GM23248 (cell line): ENCODE measurements around the gene DTNB. TPM values are rescaled to one million over a fixed set of nuclear protein-coding genes. Genes with fewer than 3 reads are reported as not detected.
A peak's percentile ranks its signal among the peaks of the same experiment; 100 is the strongest.

Source experiments
- DNase-seq: peaks from one replicate; pipeline ENCODE4 v3.0.0-alpha.2; 2015
- H2AFZ ChIP-seq: fragments of 200-600 bp; sonication (generic); 2 replicates; pipeline ENCODE4 v1.6.1; 2016; ENCODE audit warnings: antibody characterized with exemption
- H3F3A ChIP-seq: fragments of 200-600 bp; sonication (generic); 2 replicates; pipeline ENCODE4 v1.6.1; 2016; ENCODE audit warnings: mild to moderate bottlenecking, antibody characterized with exemption, mixed run types; ENCODE audit not compliant: insufficient read depth
- H3K27ac ChIP-seq: fragments of 200-600 bp; sonication (generic); 2 replicates; pipeline ENCODE4 v1.5.1; 2016; ENCODE audit warnings: mild to moderate bottlenecking
- H3K27me3 ChIP-seq: fragments of 200-600 bp; sonication (generic); replicated peaks from 2 replicates; pipeline ENCODE4 v1.6.1; 2016; ENCODE audit warnings: mild to moderate bottlenecking; ENCODE audit not compliant: insufficient read depth
- H3K36me3 ChIP-seq: fragments of 200-600 bp; sonication (generic); 2 replicates; pipeline ENCODE4 v1.6.1; 2016; ENCODE audit warnings: low read depth, mild to moderate bottlenecking
- H3K4me1 ChIP-seq: fragments of 200-600 bp; sonication (generic); 2 replicates; pipeline ENCODE4 v1.6.1; 2016; ENCODE audit warnings: mild to moderate bottlenecking; ENCODE audit not compliant: insufficient read depth
- H3K4me2 ChIP-seq: fragments of 200-600 bp; sonication (generic); one replicate; pipeline ENCODE4 v1.6.1; 2016; ENCODE audit warnings: mild to moderate bottlenecking; ENCODE audit not compliant: unreplicated experiment
- H3K4me3 ChIP-seq: fragments of 200-600 bp; sonication (generic); 2 replicates; pipeline ENCODE4 v1.5.1; 2016; ENCODE audit warnings: mild to moderate bottlenecking
- H3K79me2 ChIP-seq: fragments of 200-600 bp; sonication (generic); 2 replicates; pipeline ENCODE4 v1.6.1; 2016; ENCODE audit warnings: mild to moderate bottlenecking; ENCODE audit not compliant: insufficient read depth
- H3K9ac ChIP-seq: fragments of 200-600 bp; sonication (generic); 2 replicates; pipeline ENCODE4 v1.6.1; 2016; ENCODE audit warnings: mild to moderate bottlenecking
- H3K9me2 ChIP-seq: fragments of 200-600 bp; sonication (generic); 2 replicates; pipeline ENCODE4 v1.6.1; 2016; ENCODE audit warnings: mixed run types, mild to moderate bottlenecking, moderate library complexity; ENCODE audit not compliant: insufficient read depth
- H3K9me3 ChIP-seq: fragments of 200-600 bp; sonication (generic); one replicate; pipeline ENCODE4 v1.6.1; 2017; ENCODE audit warnings: low read depth
- H4K20me1 ChIP-seq: fragments of 200-600 bp; sonication (generic); 2 replicates; pipeline ENCODE4 v1.6.0; 2016; ENCODE audit not compliant: insufficient read depth
- EZH2 ChIP-seq: fragments of 200-600 bp; sonication (generic); IDR thresholded peaks from 2 replicates; pipeline ENCODE4 v1.6.1; 2018; ENCODE audit warnings: antibody characterized with exemption, mild to moderate bottlenecking; ENCODE audit not compliant: insufficient read depth, poor library complexity, severe bottlenecking
- EZH2phosphoT487 ChIP-seq: fragments of 200-600 bp; sonication (generic); IDR thresholded peaks from 2 replicates; pipeline ENCODE4 v1.6.1; 2018; ENCODE audit warnings: antibody characterized with exemption, moderate library complexity, mild to moderate bottlenecking, low read depth; ENCODE audit not compliant: insufficient read depth
- WGBS, 2 experiments: methylation state at CpG; one replicate each; pipeline ENCODE4 v1.1.6; 2015 to 2017; ENCODE audit warnings: low lambda C conversion rate in 2 of 2, low coverage in 1 of 2; ENCODE audit errors: missing lambda C conversion rate in 2 of 2; 5-methylcytosine and 5-hydroxymethylcytosine counted together
- in situ Hi-C: fragments of 300-500 bp; cut with MboI; formaldehyde crosslinking; loops from 2 replicates; pipeline ENCODE4 v1.15.0; 2020
- polyA plus RNA-seq: library from polyadenylated mRNA; unstranded; fragments of >200 nt; fragmentation: Nextera tagmentation; extraction: Ambion mirVana; gene quantifications from 2 replicates; pipeline ENCODE4 v1.2.1, GENCODE V29; 2016
- total RNA-seq: library from RNA; depleted of rRNA; stranded (reverse); fragments of >200 nt; shearing (Covaris generic); gene quantifications from 2 replicates; pipeline ENCODE4 v1.2.3, GENCODE V29; 2014

DTNB gene
- total and polyA plus RNA-seq, 2 experiments from 2014 or later: 1.1 to 4.0 TPM

DNA sequence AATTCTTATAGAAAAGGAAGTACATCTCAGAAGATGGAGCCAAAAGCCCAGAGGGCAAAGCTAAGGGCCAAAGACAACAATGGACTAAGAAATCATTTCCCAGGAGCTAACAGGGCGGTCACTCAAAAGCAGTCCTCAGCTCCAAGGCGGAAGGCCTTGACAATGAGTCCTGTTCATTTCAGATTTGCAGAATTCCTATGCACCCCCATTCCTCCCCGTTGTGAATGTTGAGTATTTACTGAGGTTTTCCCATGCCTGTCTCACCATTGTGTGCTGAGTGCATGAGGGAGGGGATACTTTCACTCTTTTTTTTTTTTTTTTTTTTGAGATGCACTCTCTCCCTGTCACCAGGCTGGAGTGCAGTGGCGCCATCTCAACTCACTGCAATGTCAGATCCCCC is 18.8 kb upstream of the DTNB start:
- 61 to 72% methylated on average over 4 of the region's 4 CpGs for WGBS, 2 experiments
- H3K9me2 ChIP-seq: no peaks in the 10 kb centered on the region
- TF ChIP-seq EZH2phosphoT487 (no peak), EZH2 (no peak)
- peaks cover 8% of the 10 kb centered on the region for H3K27me3 ChIP-seq
- no peak overlapping the region for H2AFZ ChIP-seq
- no peaks in the 10 kb centered on the region for H3F3A ChIP-seq
- H3K9me3 ChIP-seq: no peaks in the 10 kb centered on the region
- no peaks in the 10 kb centered on the region for H3K4me1 ChIP-seq
- no peak overlapping the region for H3K9ac ChIP-seq
- H3K4me2 ChIP-seq: no peak overlapping the region
- no peak for DNase-seq
- in situ Hi-C loops: no loop called here
- no peak overlapping the region for H3K4me3 ChIP-seq
- H3K27ac ChIP-seq: no peak overlapping the region
- H3K36me3 ChIP-seq: no peaks in the 10 kb centered on the region
- no peaks in the 10 kb centered on the region for H3K79me2 ChIP-seq
- no peaks in the 10 kb centered on the region for H4K20me1 ChIP-seq

DNA sequence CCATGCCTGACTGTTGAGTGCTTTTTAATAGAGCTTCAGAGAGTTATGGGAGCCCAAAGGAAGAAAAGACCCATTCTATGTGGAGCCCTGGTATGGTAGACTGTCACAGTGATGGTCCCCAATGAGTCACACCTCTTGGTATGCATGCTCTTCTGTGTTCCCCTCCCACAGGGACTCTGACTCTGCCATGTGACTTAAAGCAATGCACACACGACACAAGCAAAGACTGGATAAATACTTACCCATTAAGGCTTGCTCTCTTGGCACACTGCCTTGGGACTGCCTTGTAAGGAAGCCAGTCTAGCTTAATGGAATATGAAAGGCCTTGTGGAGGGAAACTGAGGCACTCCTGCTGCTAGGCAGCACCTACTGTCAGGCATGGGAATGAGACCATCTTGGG is 16.7 kb upstream of the DTNB start:
- Histone ChIP-seq H3F3A (no peaks in the 10 kb centered on the region), H3K27me3 (0 out of 2 replicates have a peak, but pooled peaks cover 1% of the 10 kb centered on the region), H3K79me2 (no peaks in the 10 kb centered on the region), H3K9me2 (no peaks in the 10 kb centered on the region), H3K4me3 (no peak overlapping the region), H3K27ac (no peak overlapping the region), H3K4me2 (no peak overlapping the region), H3K9ac (no peak overlapping the region), H2AFZ (no peak overlapping the region), H4K20me1 (no peaks in the 10 kb centered on the region), H3K9me3 (no peaks in the 10 kb centered on the region), H3K36me3 (no peaks in the 10 kb centered on the region), H3K4me1 (no peaks in the 10 kb centered on the region)
- TF ChIP-seq EZH2phosphoT487 (no peak), EZH2 (no peak)
- peak; percentile 22 for DNase-seq
- in situ Hi-C loops: no loop called here
- WGBS, 2 experiments: 39 to 42% methylated on average over 1 of the region's 1 CpG

GRCh38 chr2:25688236-25688635 is 14.9 kb upstream of the DTNB start:
- H3K27me3 ChIP-seq: 0 out of 2 replicates have a peak, but pooled peaks cover 3% of the 10 kb centered on the region
- H3K79me2 ChIP-seq: no peaks in the 10 kb centered on the region
- DNase-seq: no peak
- in situ Hi-C loops: no loop called here
- no peaks in the 10 kb centered on the region for H3K9me3 ChIP-seq
- no peak overlapping the region for H3K9ac ChIP-seq
- no peaks in the 10 kb centered on the region for H4K20me1 ChIP-seq
- H3K4me3 ChIP-seq: no peak overlapping the region
- no peak for TF ChIP-seq EZH2
- TF ChIP-seq EZH2phosphoT487: no peak
- no peaks in the 10 kb centered on the region for H3F3A ChIP-seq
- no peak overlapping the region for H3K27ac ChIP-seq
- H2AFZ ChIP-seq: no peak overlapping the region
- H3K4me1 ChIP-seq: no peaks in the 10 kb centered on the region
- H3K36me3 ChIP-seq: no peaks in the 10 kb centered on the region
- no peak overlapping the region for H3K4me2 ChIP-seq
- 60 to 89% methylated on average over 3 to 6 of the region's 6 CpGs for WGBS, 2 experiments
- H3K9me2 ChIP-seq: no peaks in the 10 kb centered on the region

DNA sequence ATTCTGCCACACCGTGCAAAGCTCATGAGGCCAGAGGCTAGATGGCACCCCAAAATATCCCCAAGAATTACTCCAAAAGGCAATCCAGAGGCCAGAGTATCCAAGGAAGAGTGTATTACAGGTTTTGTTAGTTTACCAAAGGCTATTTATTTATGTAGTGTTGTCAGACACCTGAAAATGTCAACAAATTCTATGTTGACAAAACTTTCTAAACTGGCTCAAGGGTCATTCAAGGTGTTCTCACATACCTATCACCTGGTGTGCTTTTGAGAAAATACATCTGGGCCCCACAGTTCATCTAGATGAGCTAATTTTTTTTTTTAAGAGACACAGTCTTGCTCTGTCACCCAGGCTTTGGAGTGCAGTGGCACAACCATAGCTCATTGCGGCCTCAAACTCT is 12.4 kb upstream of the DTNB start:
- H3K79me2 ChIP-seq: no peaks in the 10 kb centered on the region
- TF ChIP-seq EZH2 (no peak), EZH2phosphoT487 (no peak)

More for the DNA sequence above, 12.4 kb upstream of the DTNB start:
- WGBS, 2 experiments: 54 to 65% methylated on average over 2 of the region's 2 CpGs
- Histone ChIP-seq H3K4me3 (no peak overlapping the region), H4K20me1 (no peaks in the 10 kb centered on the region), H3F3A (no peaks in the 10 kb centered on the region), H3K9me3 (no peaks in the 10 kb centered on the region), H3K4me2 (no peak overlapping the region), H3K9me2 (no peaks in the 10 kb centered on the region), H3K36me3 (no peaks in the 10 kb centered on the region), H2AFZ (no peak overlapping the region), H3K27me3 (0 out of 2 replicates have a peak, but pooled peaks cover 3% of the 10 kb centered on the region), H3K9ac (no peak overlapping the region), H3K4me1 (no peaks in the 10 kb centered on the region), H3K27ac (no peak overlapping the region)
- in situ Hi-C loops: no loop called here
- DNase-seq: no peak
